Neural cell (in vitro differentiated cells): ENCODE data around the gene IGSF9B.

ENCODE experiments used
- CTCF ChIP-seq: fragments of 450-650 bp; IDR thresholded peaks from 2 replicates; pipeline ENCODE4 v1.5.1; 2014; ENCODE audit warnings: antibody characterized with exemption, mild to moderate bottlenecking, moderate library complexity; ENCODE audit not compliant: poor library complexity, severe bottlenecking
- EP300 ChIP-seq: fragments of 450-650 bp; conservative IDR thresholded peaks from 2 replicates; pipeline ENCODE4 v1.6.1; 2014; ENCODE audit warnings: antibody characterized with exemption, mild to moderate bottlenecking, moderate library complexity; ENCODE audit not compliant: poor library complexity, severe bottlenecking
- EZH2 ChIP-seq: fragments of 200-600, 300-800 bp; shearing (Covaris generic), sonication (generic); IDR thresholded peaks from 2 replicates; pipeline ENCODE4 v1.6.1; 2014; ENCODE audit warnings: antibody characterized with exemption, low read length, borderline replicate concordance, mild to moderate bottlenecking; ENCODE audit not compliant: insufficient read depth, poor library complexity, severe bottlenecking
- POLR2AphosphoS5 ChIP-seq: IDR thresholded peaks from 2 replicates; pipeline ENCODE4 v1.6.1; 2012

DNA sequence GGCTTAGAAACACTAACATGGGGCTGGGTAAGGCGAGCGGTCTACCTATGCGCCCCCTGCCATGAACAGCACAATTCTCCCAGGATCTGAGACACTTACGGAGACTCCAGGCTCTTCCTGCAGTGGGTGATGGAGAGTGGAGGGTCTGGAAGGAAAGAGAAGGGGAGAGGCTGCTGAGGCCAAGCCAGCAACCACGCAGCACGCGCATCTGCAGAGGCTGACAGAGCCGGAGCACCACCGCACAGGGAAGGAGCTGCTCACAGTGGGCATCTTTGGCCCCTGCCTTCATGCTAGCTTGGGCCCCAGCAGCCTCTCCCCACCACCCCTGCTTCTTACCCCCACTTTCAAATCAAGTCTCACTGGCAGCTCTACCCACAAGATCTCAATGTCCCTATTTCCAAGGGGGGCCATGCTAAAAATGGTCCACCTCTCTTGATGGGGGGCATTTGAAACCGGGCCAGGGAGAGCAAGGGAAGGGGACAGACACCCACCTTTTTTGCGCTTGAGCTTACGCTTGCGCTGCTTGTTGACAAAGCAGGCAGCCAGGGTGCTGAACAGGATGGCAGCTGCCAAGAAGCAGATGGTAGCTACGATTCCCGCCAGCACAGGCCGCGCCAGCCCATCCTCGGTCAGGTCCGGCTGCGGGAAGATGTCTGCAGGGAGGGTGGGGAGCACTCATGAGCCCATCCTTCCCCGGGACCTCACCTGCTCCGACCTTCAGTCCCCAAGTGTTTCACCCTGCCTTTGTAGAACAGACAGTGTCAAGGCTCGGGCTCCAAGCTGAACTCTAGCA lies 34.5 kb downstream of the IGSF9B start:
- TF ChIP-seq EP300 (no peak), CTCF (no peak), POLR2AphosphoS5 (no peak), EZH2 (no peak)
